HTERT RPE-1 (cell line): ENCODE data around the gene ENHO.

Experiments used
- in situ Hi-C: fragments of 300-500 bp; cut with MboI; formaldehyde crosslinking; loops from 4 replicates; pipeline ENCODE4 v1.14.3; 2020; ENCODE audit warnings: low sequenced_read_pairs

The ENHO gene

DNA sequence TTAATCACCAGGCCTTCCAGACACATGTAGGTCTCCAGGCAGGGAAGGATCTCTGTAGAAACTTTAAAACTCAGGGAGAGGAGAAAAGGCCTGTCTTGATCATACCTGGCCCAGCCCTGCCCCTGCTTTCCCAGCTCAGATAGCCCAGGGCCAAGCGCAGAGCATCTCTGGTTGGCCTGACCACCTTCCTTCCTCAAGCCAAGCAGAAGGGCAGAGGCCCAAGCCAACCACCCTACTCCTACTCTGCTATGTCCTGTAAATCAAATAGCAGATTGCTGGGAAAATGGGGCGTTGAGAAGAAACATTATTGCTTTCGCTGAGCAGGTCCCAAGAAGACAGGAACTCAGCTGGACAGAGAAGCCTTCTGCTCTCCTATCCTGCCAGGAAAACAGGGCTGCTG, 14.3 kb downstream of the ENHO start:
- in situ Hi-C loops = no loop called here

DNA sequence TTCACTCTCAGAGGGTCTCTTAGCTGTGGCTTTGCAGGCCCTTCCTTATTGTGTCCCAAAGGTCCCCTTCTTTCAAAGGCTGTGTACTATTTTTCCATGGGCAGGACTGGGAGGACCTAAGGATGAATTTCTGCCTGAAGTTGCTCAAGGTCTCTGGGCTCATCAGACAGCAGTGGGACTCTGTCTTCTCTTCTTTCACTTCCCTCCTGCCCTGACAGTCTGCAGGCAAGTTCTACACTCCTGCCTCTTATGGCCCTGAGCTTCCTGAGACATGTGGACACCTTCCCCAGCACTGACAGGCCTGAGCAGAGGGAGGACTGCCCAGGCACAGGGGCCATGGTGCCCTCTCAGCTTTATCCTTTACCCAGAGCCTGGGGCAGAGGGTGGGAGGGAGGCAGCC, 14.8 kb downstream of the ENHO start:
- in situ Hi-C loops = no loop called here

DNA sequence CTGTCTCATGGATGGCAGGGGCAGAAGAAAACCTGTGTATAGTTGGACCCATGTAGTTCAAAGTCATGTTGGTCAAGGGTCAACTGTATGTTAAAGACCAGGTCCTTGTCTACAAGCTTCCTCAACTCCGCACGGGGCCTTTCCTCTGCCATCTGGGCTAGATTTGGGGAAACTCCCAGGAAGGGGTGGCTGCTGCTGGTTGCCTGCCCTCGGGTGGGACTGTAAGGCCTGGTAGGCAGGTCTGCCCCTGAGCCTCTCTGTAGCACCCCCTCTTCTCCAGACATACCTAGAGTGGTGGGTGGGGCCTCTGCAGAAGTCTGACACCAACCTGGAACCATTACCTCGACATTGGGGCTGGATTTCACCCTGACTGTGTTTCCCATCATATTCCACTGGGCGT, 15.2 kb downstream of the ENHO start:
- in situ Hi-C loops = no loop called here

DNA sequence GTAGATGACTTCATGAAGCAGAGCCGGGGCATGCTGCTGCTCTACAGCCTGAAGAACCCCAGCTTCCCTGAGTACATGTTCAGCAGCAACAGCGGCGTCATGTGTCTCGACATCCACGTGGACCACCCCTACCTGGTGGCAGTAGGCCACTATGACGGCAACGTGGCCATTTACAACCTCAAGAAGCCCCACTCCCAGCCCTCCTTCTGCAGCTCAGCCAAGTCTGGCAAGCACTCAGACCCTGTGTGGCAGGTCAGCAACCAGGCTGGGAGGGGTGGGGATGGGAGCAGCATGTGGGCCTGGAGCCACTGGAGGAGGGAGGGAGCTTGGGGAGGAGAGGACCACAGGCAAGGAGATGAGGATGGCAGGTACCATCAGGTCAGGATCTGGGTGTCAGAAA, 16.2 kb downstream of the ENHO start:
- in situ Hi-C loops = no loop called here

DNA sequence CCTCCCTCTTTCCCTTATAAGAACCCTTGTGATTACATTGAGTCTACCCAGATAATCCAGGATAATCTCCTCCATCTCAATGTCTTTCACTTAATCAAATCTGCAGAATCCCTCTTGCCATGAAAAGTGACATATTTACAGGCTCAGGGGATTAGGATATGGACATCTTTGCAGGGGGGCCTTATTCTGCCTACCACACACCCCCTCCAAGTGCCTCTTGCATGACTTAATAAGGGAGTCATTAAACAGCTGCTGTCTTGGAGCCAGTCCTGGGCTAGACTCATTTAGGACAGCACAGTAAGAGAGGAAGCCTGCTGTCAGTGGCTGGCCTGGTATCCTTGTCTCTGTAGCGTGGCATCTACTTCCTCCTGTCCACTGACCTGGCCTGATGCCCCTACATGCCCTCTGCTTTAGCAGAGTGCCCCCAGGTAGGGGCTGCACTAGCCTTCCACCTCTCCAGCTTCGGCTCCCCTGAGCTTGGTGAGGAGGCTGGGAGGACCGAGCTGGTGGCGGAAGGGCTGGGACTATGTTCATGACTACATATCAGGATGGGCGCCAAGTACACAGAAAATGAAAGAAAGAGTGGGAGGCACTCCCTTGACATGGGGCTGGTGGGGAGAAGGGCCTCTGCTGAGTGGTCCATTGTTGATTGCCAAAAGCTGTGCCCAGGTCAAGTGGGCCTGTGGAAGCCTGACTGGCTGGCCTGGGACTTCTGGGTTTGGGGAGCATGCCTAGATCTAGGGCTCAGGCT, 17.2 kb downstream of the ENHO start:
- in situ Hi-C loops = no loop called here

DNA sequence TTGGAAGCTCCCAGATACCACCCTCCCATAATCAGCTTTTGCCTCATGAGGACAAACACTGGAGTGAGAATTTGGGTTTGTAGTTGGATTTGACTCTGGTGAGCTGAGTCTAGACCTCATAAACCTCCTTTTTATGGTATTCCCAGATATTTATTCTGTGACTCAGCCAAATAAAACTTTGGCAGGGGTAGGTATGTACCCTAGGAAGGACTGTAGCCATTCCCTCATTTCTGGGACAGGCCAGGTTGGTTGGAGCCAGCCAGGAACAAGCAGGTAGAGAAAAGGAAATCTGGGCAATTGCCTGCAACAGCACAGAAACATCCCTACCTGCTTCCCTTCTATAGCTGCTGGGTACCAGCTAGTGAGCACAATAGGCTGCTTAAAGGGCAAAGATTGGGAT, 19.4 kb downstream of the ENHO start:
- in situ Hi-C loops = no loop called here

DNA sequence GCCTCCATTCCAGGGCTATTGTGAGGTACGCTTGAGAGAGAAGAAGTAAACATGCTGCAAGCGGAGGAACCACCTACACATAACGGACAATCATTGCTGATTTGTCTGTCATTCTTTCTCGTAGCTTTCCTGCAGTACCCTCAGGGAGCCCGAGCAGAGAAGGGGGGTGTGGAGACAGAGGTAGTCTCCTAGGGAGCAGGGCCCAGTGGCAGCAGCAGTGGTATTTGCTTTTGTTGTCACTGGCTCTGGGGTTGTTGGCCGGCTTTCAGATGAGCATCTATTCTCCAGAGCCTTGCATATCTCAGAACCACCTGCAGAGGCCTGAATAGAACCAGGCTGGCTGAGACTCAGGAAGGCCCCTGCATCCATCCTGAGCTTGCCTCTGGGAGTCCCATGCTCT, 19.9 kb downstream of the ENHO start:
- in situ Hi-C loops = no loop called here

DNA sequence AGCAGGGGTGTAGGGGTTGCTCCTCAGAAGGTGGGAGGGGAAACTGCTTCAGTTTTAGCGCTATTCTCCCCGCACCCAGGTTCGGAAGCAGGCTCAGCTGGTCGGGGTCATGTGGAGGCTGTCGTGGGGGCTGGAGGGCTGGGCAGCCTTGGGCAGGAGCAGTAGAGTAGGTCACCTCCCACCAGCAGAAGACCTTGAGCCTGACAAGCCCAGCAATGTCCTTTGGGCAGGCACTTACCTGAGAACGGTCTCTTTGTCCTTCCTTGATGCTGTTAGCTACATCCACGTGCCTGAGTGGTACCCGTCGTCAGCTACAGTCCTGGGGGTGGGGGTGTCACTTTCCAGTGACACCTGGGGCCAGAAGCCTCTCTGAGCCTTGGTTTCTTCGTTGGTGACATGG, 20.3 kb downstream of the ENHO start:
- in situ Hi-C loops = no loop called here

DNA sequence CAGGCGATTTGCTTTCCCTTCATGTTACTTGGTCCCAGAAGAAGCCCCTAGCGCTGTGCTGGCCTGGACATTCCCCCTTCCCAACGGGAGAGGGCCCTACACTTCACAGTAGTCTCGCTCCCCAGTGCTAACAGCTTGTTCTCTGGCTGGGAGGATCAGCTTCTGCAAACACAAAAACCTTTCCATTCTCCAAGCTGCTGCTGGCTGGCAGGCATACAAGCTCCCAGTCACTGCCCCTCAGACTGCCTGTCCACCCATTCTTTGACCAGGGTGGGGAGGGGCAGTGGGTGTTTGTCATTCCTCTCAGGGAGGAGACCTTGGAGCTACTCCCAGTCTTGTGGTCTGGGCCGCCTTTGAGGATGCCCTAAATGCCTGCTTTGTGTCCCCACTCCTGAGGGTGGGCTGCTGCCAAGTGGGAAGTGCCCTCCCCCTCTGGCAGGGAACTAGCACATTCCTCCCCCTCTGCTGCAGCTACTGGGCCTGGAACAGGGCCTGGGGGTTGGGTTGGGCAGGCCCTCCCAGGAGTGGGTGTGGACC, 20.8 kb downstream of the ENHO start:
- in situ Hi-C loops = no loop called here

DNA sequence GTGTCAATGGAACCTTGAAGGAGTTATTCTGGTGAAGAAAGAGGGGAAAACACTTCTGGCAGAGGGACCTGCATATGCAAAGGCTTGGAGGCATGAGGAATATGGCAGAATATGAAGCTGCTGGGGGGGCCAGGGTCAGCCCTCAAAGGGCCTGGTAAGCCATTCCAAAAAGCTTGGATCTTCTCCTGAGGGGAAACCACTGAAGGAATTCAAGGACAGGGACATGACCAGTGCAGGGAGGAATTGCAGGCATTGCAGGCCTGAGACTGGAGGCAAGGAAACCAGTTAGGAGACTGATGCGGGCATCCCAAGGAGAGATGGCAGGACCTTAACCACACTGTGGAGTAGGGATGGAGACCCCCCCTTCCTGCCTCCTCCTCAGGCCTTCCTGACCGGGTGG, 21.4 kb downstream of the ENHO start:
- in situ Hi-C loops = no loop called here

DNA sequence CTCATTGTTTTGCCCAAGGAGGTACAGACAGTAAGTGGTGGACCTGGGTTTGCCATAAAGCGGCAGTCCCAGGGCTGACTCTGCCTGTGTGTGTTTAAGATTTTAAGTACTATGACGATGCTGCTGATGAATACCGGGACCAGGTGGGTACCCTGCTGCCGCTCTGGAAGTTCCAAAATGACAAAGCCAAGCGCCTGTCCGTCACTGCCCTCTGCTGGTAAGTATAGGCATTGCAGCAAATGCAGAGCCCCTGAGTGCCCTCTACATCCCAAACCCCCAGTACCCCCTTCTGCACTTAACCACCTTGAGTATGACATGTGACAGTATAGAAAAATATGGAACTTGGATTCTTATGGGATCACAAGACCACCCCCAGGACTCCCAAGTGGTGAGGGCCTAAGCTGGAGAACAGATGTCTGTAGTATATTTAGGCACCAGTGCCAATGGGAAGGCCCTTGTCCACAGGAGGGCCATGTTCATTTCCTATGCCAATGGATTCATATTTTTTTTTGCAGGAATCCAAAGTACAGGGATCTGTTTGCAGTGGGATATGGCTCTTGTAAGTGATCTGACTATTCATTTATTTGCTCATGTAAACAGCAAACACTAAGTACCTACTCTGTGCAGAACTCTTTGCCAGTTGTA, 22.0 kb downstream of the ENHO start:
- in situ Hi-C loops = no loop called here

DNA sequence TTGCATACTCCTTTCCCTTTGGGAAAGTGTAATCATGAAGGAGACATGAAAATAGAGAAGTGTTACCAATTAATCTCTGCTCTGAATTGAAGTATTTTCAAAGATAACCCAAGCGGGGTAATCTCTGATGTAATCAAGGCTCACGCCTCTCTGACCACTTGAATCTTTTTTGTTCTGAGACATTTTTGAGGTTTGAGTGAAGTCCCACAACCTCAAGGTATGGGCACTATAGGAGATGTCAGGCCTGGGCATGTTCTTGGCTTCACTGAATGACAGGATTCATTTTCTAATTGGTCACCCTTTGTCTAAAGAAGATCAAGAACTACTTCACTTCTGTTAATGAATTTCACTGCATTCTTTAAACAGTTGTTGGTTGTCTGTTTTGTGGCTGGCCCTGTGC, 23.7 kb downstream of the ENHO start:
- in situ Hi-C loops = no loop called here

DNA sequence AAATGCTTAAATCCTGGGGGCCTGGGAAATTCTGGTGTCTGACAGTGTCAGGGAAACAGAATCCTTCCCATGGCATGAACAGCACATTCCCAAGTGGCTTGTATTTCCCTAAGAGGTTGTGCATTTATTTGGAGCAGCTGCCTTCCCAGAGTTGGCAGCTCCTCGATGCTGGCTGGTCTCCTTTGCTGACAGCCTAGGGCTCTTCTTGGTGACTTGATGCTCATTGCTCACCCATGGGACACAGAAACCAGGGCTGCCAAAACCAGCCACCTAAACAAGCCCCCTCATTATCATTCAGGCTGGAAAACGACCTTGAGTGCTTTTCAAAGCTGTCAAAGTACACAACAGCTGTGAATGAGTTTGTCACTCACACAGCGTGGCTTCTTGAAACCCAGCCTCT, 24.2 kb downstream of the ENHO start:
- in situ Hi-C loops = no loop called here

DNA sequence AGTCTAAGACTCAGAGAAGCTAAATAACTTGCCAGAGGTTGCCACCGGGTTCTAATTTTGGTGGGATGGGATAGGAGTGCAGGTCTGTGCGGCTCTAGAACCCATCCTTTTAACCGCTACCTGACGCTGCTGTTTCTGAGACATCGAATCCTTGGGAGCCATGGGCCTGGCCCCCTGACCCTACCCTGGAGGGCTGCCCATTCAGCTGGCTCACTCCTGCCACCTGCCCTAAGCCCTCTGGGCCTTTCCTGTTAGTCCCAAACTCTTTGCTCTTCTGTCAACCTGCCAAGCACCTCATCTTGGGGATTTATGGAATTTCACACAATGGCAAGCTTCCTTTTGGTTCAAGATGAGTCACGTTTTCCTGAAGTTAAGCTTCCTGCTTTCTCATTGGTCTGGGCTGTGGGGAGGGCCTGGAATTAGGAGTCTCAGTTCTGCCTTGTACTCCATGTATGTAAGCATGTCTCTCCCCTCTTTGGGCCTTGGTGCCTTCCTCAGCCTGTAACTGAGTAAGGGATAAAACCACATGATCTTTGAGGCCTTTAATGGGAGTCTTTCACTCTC, 26.6 kb downstream of the ENHO start:
- in situ Hi-C loops = no loop called here

DNA sequence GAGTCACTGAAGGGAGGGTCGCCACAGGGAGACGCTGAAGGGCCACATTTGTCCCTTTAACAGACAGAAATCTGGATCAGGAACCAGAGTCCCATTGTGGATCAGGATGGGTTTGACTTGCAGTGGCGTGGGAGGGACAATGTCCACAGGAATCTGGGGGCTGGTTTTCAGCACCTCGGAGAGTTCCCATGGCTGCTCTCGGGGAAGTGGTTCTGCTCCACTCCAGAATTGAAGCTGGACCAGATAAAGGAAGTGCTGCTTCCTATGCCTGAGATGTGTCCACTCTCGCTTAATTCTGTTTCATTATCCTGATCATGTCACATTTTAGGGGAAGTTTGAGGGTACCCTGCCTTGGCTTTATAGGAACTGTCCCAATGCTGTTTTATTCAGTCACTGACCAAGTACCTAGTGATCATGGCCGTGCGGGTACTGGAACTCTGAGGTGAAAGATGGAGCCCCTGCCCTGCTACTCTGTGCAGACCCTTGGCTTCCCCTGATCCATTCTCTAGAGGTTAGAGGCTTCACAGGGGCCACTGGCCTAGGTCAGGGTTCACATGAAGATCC, 28.7 kb downstream of the ENHO start:
- in situ Hi-C loops = no loop called here

DNA sequence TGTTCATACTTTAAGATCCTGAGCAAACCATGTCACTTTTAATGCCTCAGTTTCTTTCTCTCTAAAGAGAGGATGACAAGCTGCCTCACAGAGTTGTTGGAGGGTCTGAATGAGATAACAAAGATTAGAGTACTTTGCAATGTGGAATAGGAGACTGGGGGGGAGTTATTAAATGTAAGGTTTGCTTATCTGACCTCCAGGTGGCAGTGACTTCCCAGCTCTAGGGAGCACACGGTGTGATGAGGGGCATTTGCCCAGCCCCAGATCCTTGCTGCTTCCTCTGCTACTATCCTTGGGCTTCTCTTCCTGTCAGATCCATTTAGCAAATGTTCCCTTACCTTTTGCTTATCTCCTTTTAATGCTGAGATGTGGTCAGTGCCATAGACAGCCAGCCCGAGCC, 30.7 kb downstream of the ENHO start:
- in situ Hi-C loops = no loop called here

DNA sequence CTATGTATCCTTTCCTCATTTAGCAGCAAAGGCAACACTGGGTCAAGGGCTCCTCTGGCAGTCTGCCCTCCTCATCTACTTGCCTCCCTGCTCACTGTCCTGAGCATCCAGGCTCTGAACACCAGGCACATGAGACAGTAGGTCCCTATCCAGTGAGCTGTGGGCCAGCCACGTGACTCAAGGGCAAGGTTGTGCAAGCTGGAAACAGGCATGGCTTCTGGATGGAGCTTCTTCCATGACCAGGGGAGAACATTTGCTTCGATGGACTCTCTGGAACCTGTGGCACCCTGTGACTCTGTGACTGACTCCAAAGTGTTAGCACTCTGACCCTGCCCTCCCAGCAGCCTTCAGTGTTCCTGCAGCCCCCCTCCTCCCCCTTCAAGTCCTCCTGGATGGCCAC, 31.2 kb downstream of the ENHO start:
- in situ Hi-C loops = no loop called here

DNA sequence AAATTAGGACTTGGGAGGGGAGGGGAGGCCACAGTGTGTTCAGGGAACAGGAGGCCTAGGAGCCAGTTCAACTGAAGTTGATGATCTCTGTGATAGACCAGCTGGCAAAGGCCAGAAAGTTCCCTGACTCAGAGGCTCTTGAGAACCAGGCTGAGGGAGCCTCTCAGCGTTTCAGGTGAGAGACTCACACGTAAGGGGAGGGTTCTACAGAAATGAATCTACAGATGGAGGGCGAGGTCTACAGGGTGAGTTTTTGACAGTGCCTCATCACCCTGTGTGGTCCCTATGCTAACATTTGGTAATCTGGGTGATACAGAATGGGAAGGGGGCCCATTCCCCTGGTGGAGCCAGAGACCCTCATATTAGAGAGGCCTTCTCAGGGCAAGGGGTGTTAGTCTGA, 32.0 kb downstream of the ENHO start:
- in situ Hi-C loops = no loop called here

DNA sequence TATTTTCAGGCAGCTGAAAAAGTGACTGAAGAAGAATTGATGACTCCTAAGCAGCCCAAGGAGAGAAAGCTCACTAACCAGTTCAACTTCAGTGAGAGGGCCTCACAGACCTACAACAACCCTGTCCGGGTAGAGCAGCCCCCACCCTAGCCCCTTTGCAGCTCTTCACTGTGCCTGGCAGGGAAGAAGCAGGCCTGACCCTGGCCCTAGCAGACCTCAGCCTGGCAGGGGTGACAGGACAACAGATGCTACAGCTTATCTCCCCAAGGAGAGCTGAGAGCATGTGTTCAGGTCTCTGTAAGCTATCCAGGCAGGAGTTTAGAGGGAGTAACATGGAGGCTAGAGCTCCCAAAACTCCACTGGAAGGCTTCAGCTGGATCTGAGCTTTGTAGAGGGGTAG, 32.4 kb downstream of the ENHO start:
- in situ Hi-C loops = no loop called here

DNA sequence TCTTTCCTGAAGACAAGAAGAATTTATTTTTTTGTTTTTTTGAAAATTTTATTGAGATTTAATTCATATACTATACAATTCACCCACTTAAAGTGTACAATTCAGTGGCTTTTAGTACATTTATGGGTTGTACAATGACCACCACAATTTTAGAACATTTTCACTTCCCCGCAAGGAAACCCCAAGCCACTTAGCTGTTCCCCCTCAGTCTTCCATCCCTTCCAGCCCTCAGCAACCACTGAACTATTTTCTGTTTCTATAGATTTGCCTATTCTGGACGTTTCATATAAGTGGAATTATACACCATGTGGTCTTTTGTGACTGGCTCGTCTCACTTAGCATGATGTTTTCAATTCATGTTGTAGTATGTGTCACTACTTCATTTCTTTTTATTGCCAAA, 36.2 kb downstream of the ENHO start:
- in situ Hi-C loops = no loop called here

DNA sequence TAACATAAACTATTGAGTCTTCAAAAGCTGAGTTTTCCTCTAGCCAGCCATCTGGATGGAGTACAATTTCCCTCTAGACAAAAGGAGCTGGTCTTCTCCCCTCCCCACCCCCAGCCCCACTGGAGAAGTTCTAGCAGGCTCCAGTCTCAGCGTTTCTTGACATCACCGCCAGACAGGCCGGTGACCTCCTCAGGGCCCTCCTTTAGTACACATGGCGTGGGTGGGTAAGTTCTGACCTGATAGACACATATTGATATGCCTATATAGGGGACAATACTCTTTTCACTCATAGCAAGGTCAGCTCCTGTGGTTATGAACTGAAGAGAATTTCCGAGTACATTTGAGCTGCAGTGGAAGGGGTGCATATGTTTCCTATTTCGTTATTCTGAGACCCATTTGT, 37.0 kb downstream of the ENHO start:
- in situ Hi-C loops = no loop called here

DNA sequence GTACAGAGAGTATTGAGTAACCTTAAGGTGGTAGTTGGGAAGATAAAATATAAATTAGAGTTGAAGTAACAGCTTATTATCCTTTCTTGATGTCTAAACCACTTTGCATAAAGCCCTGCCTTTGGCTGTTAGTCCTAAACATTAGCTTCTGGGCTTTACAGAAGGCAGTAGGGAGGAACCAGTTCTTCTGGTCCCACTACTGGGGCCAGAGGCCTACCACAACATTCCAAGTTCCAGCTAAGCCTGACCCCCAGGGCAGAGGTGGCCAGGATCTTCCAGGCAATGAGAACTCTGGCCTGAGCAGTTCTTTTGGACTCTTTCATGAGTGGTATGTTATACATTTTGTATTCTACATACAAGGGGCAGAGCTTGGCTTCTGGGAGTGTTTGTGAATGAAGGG, 38.1 kb downstream of the ENHO start:
- in situ Hi-C loops = no loop called here
